A549 (cell line): ENCODE measurements around the gene SERPINF2. TPM values are rescaled to one million over a fixed set of nuclear protein-coding genes. Genes with fewer than 3 reads are reported as not detected.
A peak's percentile ranks its signal among the peaks of the same experiment; 100 is the strongest.

Experiments
- ATAC-seq, 2 experiments: fragments of 200-7000 bp in 1 of 2; fragments of >200 bp in 1 of 2; cut with Nextera tagmentation in 1 of 2; cut with Tn5 transposase in 1 of 2; 3 replicates each; pipeline versions ENCODE4 v1.8.0 to v1.9.1; 2018 to 2020; ENCODE audit warnings: mild to moderate bottlenecking in 1 of 2, moderate library complexity in 1 of 2
- CTCF ChIA-PET: fragments of 300-600 bp; sonication (Branson Sonifier 250); formaldehyde crosslinking; extraction: SDS; loops from one replicate; lab custom pipeline; 2021; ENCODE audit warnings: antibody characterized with exemption, inconsistent platforms; lab: Yijun Ruan, JAX
- POLR2A ChIA-PET: fragments of 350-600 bp; formaldehyde crosslinking; extraction: SDS; loops from one replicate; lab custom pipeline; 2021; ENCODE audit warnings: antibody characterized with exemption, inconsistent platforms; lab: Yijun Ruan, JAX
- DNase-seq, 2 experiments: peaks; one replicate each; pipeline versions ENCODE4 v3.0.0 to v3.0.0-alpha.2; 2011 to 2016; ENCODE audit warnings: low read depth in 1 of 2, low spot score in 1 of 2
- FAIRE-seq: peaks from 2 replicates; lab custom pipeline; 2011; peaks lifted over from hg19 to GRCh38; lab: Jason Lieb, UNC
- H3K27ac ChIP-seq, 2 experiments: fragments of >200 bp; sonication (Bioruptor Twin); formaldehyde crosslinking; 3 replicates each; pipeline ENCODE4 v1.5.1; 2016 to 2017
- H3K4me1 ChIP-seq: fragments of >200 bp; sonication (Bioruptor Twin); formaldehyde crosslinking; 3 replicates; pipeline ENCODE4 v1.6.1; 2016
- H3K4me2 ChIP-seq: fragments of >200 bp; sonication (Bioruptor Twin); formaldehyde crosslinking; 3 replicates; pipeline ENCODE4 v1.6.1; 2016
- H3K4me3 ChIP-seq: fragments of >200 bp; sonication (Bioruptor Twin); formaldehyde crosslinking; 3 replicates; pipeline ENCODE4 v1.5.1; 2016
- H3K9me3 ChIP-seq: fragments of >200 bp; sonication (Bioruptor Twin); formaldehyde crosslinking; 3 replicates; pipeline ENCODE4 v1.6.1; 2016
- CBX8 ChIP-seq: fragments of 200-600 bp; sonication (generic); IDR thresholded peaks from 2 replicates; pipeline ENCODE4 v1.6.1; 2016
- EHF ChIP-seq: fragments of 250-450 bp; sonication (Bioruptor Pico); IDR thresholded peaks from 2 replicates; pipeline ENCODE4 v1.5.0; 2020; ENCODE audit warnings: mild to moderate bottlenecking
- EHMT2 ChIP-seq: fragments of 200-600 bp; sonication (generic); IDR thresholded peaks from 2 replicates; pipeline ENCODE4 v1.6.1; 2016; ENCODE audit warnings: antibody characterized with exemption, low read depth, mild to moderate bottlenecking, moderate library complexity
- EP300 ChIP-seq, 2 experiments: fragments of >200 bp; sonication (Bioruptor Twin); formaldehyde crosslinking; IDR thresholded peaks; 2 replicates in 1 of 2; 3 replicates in 1 of 2; pipeline ENCODE4 v1.6.1; 2016 to 2017
- FOSB ChIP-seq: fragments of 250-450 bp; sonication (Bioruptor Pico); IDR thresholded peaks from 2 replicates; pipeline ENCODE4 v1.5.0; 2020; ENCODE audit warnings: mild to moderate bottlenecking, moderate library complexity
- FOSL2 ChIP-seq, 2 experiments: fragments of 450-650 bp in 1 of 2; fragments of >200 bp in 1 of 2; sonication (Bioruptor Twin) in 1 of 2; formaldehyde crosslinking; IDR thresholded peaks; 2 replicates each; pipeline versions ENCODE4 v1.5.0 to v1.6.1; 2016 to 2020; ENCODE audit warnings: mild to moderate bottlenecking in 1 of 2, moderate library complexity in 1 of 2
- FOXS1 ChIP-seq: fragments of 250-450 bp; sonication (Bioruptor Pico); IDR thresholded peaks from 2 replicates; pipeline ENCODE4 v1.5.0; 2020; ENCODE audit warnings: mild to moderate bottlenecking, moderate library complexity
- HEYL ChIP-seq: fragments of 250-450 bp; sonication (Bioruptor Pico); IDR thresholded peaks from 2 replicates; pipeline ENCODE4 v1.8.0; 2021; ENCODE audit warnings: mild to moderate bottlenecking, moderate library complexity
- HOXA7 ChIP-seq: fragments of 250-450 bp; sonication (Bioruptor Pico); IDR thresholded peaks from 2 replicates; pipeline ENCODE4 v1.5.0; 2020; ENCODE audit warnings: mild to moderate bottlenecking, moderate library complexity
- HOXB13 ChIP-seq: fragments of 250-450 bp; sonication (Bioruptor Pico); IDR thresholded peaks from 2 replicates; pipeline ENCODE4 v1.5.0; 2020; ENCODE audit warnings: low read depth, mild to moderate bottlenecking, moderate library complexity
- HOXB5 ChIP-seq: fragments of 250-450 bp; sonication (Bioruptor Pico); IDR thresholded peaks from 2 replicates; pipeline ENCODE4 v1.5.0; 2020; ENCODE audit warnings: mild to moderate bottlenecking, moderate library complexity
- JUN ChIP-seq, 2 experiments: fragments of >200 bp; sonication (Bioruptor Twin); formaldehyde crosslinking; IDR thresholded peaks; 2 replicates in 1 of 2; 3 replicates in 1 of 2; pipeline ENCODE4 v1.6.1; 2016 to 2017
- KDM1A ChIP-seq: fragments of 200-600 bp; sonication (generic); IDR thresholded peaks from 2 replicates; pipeline ENCODE4 v1.6.1; 2016; ENCODE audit warnings: low read depth, mild to moderate bottlenecking
- KDM5A ChIP-seq: fragments of 200-600 bp; sonication (generic); IDR thresholded peaks from 2 replicates; pipeline ENCODE4 v1.6.1; 2016; ENCODE audit warnings: antibody characterized with exemption, mild to moderate bottlenecking
- MAZ ChIP-seq: fragments of 150-350 bp; IDR thresholded peaks from 2 replicates; pipeline ENCODE4 v1.6.1; 2014; ENCODE audit warnings: antibody characterized with exemption, low read depth, low read length, borderline replicate concordance
- NFE2L2 ChIP-seq: fragments of 150-350 bp; conservative IDR thresholded peaks from 2 replicates; pipeline ENCODE4 v1.6.1; 2014; ENCODE audit warnings: low read length
- NPAS2 ChIP-seq: fragments of 250-450 bp; sonication (Bioruptor Pico); IDR thresholded peaks from 2 replicates; pipeline ENCODE4 v1.8.0; 2022; ENCODE audit warnings: mild to moderate bottlenecking, moderate library complexity, borderline replicate concordance
- PHF8 ChIP-seq: fragments of 200-600 bp; sonication (generic); IDR thresholded peaks from 2 replicates; pipeline ENCODE4 v1.6.1; 2016; ENCODE audit warnings: low read depth, mild to moderate bottlenecking, antibody characterized with exemption, moderate library complexity, borderline replicate concordance
- POLR2A ChIP-seq: IDR thresholded peaks from 2 replicates; pipeline ENCODE4 v1.6.1; 2012; ENCODE audit warnings: mild to moderate bottlenecking, low read length
- POLR2AphosphoS2 ChIP-seq: conservative IDR thresholded peaks from 2 replicates; pipeline ENCODE4 v1.6.1; 2012; ENCODE audit warnings: low read length, improper control_type of control experiment, inconsistent platforms
- RAD21 ChIP-seq, 2 experiments: fragments of >200 bp in 1 of 2; sonication (Bioruptor Twin) in 1 of 2; formaldehyde crosslinking in 1 of 2; IDR thresholded peaks in 1 of 2; conservative IDR thresholded peaks in 1 of 2; 2 replicates in 1 of 2; 3 replicates in 1 of 2; pipeline ENCODE4 v1.6.1; 2012 to 2018; ENCODE audit warnings: inconsistent platforms in 1 of 2
- TFCP2L1 ChIP-seq: fragments of 250-450 bp; sonication (Bioruptor Pico); IDR thresholded peaks from 2 replicates; pipeline ENCODE4 v1.5.0; 2021; ENCODE audit warnings: mild to moderate bottlenecking
- TP53 ChIP-seq: fragments of 250-450 bp; sonication (Bioruptor Pico); IDR thresholded peaks from 2 replicates; pipeline ENCODE4 v1.5.0; 2021; ENCODE audit warnings: mild to moderate bottlenecking, moderate library complexity
- ZNF302 ChIP-seq: fragments of 250-450 bp; sonication (Bioruptor Pico); IDR thresholded peaks from 2 replicates; pipeline ENCODE4 v1.9.0; 2021; ENCODE audit warnings: inconsistent platforms, mild to moderate bottlenecking, moderate library complexity
- ZSCAN20 ChIP-seq: fragments of 250-450 bp; sonication (Bioruptor Pico); IDR thresholded peaks from 2 replicates; pipeline ENCODE4 v1.8.0; 2022; ENCODE audit warnings: mild to moderate bottlenecking, moderate library complexity
- WGBS: methylation state at CpG from one replicate; pipeline ENCODE4 v1.1.6; 2017; ENCODE audit errors: missing lambda C conversion rate; 5-methylcytosine and 5-hydroxymethylcytosine counted together
- polyA plus RNA-seq, 4 experiments: library from polyadenylated mRNA; depleted of rRNA in 3 of 4; stranded (reverse); fragments of >200 nt; fragmentation: RNase III in 1 of 4; extraction: RNeasy Plus Mini Kit Qiagen cat#74134 plus additional on column Dnase treatment in 1 of 4; gene quantifications; 2 replicates in 3 of 4; 3 replicates in 1 of 4; pipeline ENCODE4 v1.2.3, GENCODE V29; 2011 to 2017
- TF ChIP-seq, protein P1 (sequence below): fragments of 450-650 bp; IDR thresholded peaks from 2 replicates; pipeline ENCODE4 v1.6.1; 2014; ENCODE audit warnings: antibody characterized with exemption
- TF ChIP-seq, protein P2 (sequence below): fragments of >200 bp; sonication (Bioruptor Twin); formaldehyde crosslinking; IDR thresholded peaks from 3 replicates; pipeline ENCODE4 v1.6.1; 2016
- TF ChIP-seq, protein P3 (sequence below): fragments of 150-350 bp; IDR thresholded peaks from 2 replicates; pipeline ENCODE4 v1.6.1; 2014; ENCODE audit warnings: low read depth, mild to moderate bottlenecking, low read length

Gene SERPINF2
- polyA plus RNA-seq, 2 of the 4 experiments (the other 2 are of a cell fraction), result 2.1 to 2.9 TPM

DNA sequence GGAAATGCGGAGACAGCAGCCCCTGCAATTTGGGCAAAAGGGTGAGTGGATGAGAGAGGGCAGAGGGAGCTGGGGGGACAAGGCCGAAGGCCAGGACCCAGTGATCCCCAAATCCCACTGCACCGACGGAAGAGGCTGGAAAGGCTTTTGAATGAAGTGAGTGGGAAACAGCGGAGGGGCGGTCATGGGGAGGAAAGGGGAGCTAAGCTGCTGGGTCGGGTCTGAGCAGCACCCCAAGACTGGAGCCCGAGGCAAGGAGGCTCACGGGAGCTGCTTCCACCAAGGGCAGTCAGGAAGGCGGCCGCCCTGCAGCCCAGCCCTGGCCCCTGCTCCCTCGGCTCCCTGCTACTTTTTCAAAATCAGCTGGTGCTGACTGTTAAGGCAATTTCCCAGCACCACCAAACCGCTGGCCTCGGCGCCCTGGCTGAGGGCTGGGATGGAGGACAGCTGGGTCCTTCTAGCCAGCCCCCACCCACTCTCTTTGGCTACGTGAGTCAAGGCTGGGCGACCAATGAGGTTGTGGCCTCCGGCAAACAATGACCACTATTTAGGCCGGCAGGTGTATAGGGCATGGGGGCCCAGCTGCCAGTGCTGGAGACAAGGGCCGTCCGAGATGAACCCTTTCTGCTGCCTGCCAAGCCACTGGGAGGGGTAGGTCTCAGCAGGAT is 19.7 kb downstream of the SERPINF2 start:
- Histone ChIP-seq H3K9me3 (no peaks in the 10 kb centered on the region), H3K4me1 (peaks cover 20% of the 10 kb centered on the region), H3K4me3 (no peak overlapping the region), H3K27ac (peak overlapping the region; percentile 20 to 82), H3K4me2 (peak overlapping the region; percentile 33)
- CTCF ChIA-PET, result interaction anchor here (0.7 to 28.6 kb wide), 8 partner anchors 9 to 93 kb away, joined by 3 to 591 read pairs (median 7); partner anchors contain the start of genes PRPF8, RPA1, SMYD4 and WDR81
- no peak for DNase-seq
- peak; percentile 35 to 58; a peak in 4 of 6 replicates for ATAC-seq
- POLR2A ChIA-PET, result interaction anchor here (0.7 kb wide), 1 partner anchor 45 kb away, joined by 3 read pairs; no protein-coding TSS in a partner anchor
- TF ChIP-seq FOSL2 (IDR thresholded peaks at IDR 0.05), result no peak
- TF ChIP-seq FOSL2 (CRISPR knock-in tag; IDR thresholded peaks at IDR 0.05), result no peak
- TF ChIP-seq HOXB13, result no peak
- TF ChIP-seq, protein P1, sequence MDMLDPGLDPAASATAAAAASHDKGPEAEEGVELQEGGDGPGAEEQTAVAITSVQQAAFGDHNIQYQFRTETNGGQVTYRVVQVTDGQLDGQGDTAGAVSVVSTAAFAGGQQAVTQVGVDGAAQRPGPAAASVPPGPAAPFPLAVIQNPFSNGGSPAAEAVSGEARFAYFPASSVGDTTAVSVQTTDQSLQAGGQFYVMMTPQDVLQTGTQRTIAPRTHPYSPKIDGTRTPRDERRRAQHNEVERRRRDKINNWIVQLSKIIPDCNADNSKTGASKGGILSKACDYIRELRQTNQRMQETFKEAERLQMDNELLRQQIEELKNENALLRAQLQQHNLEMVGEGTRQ, result no peak
- TF ChIP-seq FOXS1, result no peak
- no peak for TF ChIP-seq PHF8
- TF ChIP-seq ZSCAN20 (CRISPR knock-in tag), result no peak
- no peak for TF ChIP-seq MAZ
- no peak for TF ChIP-seq EHF
- no peak for TF ChIP-seq NFE2L2
- TF ChIP-seq FOSB (CRISPR knock-in tag), result no peak
- TF ChIP-seq NPAS2 (CRISPR knock-in tag), result no peak
- no peak for TF ChIP-seq POLR2A
- TF ChIP-seq HOXB5 (CRISPR knock-in tag), result no peak
- TF ChIP-seq EP300 (IDR thresholded peaks at IDR 0.05), result no peak
- no peak for TF ChIP-seq TP53 (CRISPR knock-in tag)
- 66% methylated on average over 21 of the region's 21 CpGs for WGBS
- no peak for FAIRE-seq

DNA sequence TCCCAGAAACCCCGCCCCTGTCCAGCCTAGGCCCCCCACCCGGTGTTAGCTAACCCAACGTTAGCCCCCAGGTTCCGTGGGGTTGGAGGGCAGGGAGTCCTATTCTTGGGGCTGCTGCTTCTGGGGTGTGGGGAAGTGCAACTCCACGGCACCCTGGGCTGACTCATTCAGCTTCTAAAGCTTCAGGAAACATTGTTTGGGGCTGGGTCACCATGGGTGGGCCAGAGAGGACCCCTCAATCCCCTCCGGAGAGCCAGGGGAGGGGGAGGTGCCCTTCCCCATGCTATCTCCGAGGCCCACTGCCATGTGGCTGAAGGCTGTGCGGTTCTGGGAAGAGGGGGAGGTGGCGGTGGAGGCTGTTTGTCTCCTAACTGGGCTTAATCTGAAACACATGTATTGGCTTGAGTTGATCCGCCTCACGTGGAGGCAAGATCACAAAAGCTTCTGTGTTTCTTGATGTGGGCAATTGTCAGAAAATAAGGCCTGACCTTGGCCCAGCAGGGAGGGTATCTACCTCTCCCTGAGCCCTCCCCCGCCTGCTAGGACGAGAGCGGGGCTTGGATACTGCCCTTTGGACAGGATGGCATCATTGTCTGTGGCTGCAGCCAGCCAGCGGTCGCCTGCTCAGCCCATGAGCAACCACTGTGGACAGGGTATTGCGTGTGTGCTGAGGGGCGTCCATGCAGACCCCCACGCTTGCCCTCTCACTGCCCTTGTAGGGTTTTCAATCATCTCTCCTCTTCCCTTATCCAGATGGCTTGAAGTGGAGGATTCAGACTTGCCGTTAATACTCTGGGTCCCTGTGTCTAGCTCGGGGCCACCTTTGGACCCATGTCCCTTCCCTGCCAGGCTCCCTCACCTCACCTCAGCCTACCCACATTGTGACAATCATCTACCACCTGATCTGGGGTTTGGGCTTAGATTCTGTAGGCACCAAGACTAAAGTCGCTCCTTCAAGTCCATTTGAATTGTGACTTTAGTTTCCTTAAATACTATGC is 20.5 kb downstream of the SERPINF2 start:
- no peak for FAIRE-seq
- ChIA-PET CTCF (interaction anchor here (0.5 to 28.6 kb wide), 11 partner anchors 8 to 94 kb away, joined by 3 to 591 read pairs (median 3); partner anchors contain the start of genes PRPF8, RPA1, SMYD4 and WDR81), POLR2A (interaction anchor here (0.7 kb wide), 1 partner anchor 46 kb away, joined by 3 read pairs; no protein-coding TSS in a partner anchor)
- Histone ChIP-seq H3K4me3 (no peak overlapping the region), H3K9me3 (no peaks in the 10 kb centered on the region)
- no peak for TF ChIP-seq POLR2AphosphoS2
- TF ChIP-seq CBX8, result no peak
- no peak for TF ChIP-seq POLR2A
- TF ChIP-seq, protein P2, sequence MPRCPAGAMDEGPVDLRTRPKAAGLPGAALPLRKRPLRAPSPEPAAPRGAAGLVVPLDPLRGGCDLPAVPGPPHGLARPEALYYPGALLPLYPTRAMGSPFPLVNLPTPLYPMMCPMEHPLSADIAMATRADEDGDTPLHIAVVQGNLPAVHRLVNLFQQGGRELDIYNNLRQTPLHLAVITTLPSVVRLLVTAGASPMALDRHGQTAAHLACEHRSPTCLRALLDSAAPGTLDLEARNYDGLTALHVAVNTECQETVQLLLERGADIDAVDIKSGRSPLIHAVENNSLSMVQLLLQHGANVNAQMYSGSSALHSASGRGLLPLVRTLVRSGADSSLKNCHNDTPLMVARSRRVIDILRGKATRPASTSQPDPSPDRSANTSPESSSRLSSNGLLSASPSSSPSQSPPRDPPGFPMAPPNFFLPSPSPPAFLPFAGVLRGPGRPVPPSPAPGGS, result no peak
- TF ChIP-seq TFCP2L1 (CRISPR knock-in tag), result no peak
- no peak for TF ChIP-seq PHF8
- TF ChIP-seq, all 56 proteins: peak for 0
- WGBS, result 54% methylated on average over 21 of the region's 22 CpGs
- H3K4me1 ChIP-seq, result peaks cover 20% of the 10 kb centered on the region
- ATAC-seq (peak; percentile 47 to 70; a peak in 5 of 6 replicates), DNase-seq (peak in 1 of 2 experiments; percentile 38)
- H3K4me2 ChIP-seq, result peak overlapping the region; percentile 33
- peak overlapping the region; percentile 20 to 82 for H3K27ac ChIP-seq

DNA sequence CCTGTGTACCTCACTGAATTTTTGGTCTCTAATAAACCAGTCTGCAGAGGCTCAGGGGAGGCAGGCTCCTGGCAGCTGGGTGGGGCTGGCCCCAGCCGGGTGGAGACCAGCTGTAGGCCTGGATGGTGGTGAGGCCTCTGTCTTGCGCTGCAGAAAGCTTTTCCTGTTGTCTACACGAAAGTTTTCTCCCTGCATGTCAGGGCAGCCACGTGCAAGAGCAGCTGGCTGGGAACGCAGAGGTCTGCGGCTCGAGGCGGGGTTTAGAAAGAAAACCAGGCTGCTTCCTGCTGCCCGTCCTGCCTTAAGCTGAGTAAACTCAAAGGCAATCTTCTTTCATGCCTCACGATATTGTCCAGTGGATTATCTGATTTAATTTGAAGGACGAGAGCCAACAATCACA is 21.6 kb downstream of the SERPINF2 start:
- ChIA-PET CTCF (interaction anchor here (0.7 to 28.6 kb wide), 5 partner anchors 12 to 49 kb away, joined by 3 to 591 read pairs (median 4); partner anchors contain the start of gene WDR81), POLR2A (no interaction called here)
- H3K9me3 ChIP-seq, result no peaks in the 10 kb centered on the region
- H3K4me2 ChIP-seq, result no peak overlapping the region
- no peak overlapping the region for H3K4me3 ChIP-seq
- DNase-seq, result no peak
- ATAC-seq, result peak in 1 of 2 experiments; percentile 11; a peak in 2 of 6 replicates
- FAIRE-seq, result no peak
- 76% methylated on average over 11 of the region's 11 CpGs for WGBS
- H3K27ac ChIP-seq, result 0 out of 6 replicates have a peak overlapping the region, but pooled peaks of 1 of the 2 experiments have one; percentile 17
- peaks cover 20% of the 10 kb centered on the region for H3K4me1 ChIP-seq
- TF ChIP-seq KDM5A, result no peak
- no peak for TF ChIP-seq EHMT2
- no peak for TF ChIP-seq HEYL (CRISPR knock-in tag)
- no peak for TF ChIP-seq JUN (IDR thresholded peaks at IDR 0.05)
- no peak for TF ChIP-seq HOXB5 (CRISPR knock-in tag)
- no peak for TF ChIP-seq KDM1A
- TF ChIP-seq HOXA7 (CRISPR knock-in tag), result no peak
- TF ChIP-seq RAD21 (conservative IDR thresholded peaks at IDR 0.05 in 1 of 2, IDR thresholded peaks at IDR 0.05 in 1 of 2), result no peak
- TF ChIP-seq, protein P3, sequence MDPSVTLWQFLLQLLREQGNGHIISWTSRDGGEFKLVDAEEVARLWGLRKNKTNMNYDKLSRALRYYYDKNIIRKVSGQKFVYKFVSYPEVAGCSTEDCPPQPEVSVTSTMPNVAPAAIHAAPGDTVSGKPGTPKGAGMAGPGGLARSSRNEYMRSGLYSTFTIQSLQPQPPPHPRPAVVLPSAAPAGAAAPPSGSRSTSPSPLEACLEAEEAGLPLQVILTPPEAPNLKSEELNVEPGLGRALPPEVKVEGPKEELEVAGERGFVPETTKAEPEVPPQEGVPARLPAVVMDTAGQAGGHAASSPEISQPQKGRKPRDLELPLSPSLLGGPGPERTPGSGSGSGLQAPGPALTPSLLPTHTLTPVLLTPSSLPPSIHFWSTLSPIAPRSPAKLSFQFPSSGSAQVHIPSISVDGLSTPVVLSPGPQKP, result no peak
- TF ChIP-seq EHF, result no peak
- no peak for TF ChIP-seq HOXB13
- TF ChIP-seq, protein P1, result no peak
- no peak for TF ChIP-seq ZNF302 (CRISPR knock-in tag)
